Nephron (organoid): ENCODE measurements around the gene RASA3.
A peak's percentile ranks its signal among the peaks of the same experiment; 100 is the strongest.

ENCODE experiments used
- H3K27ac Mint-ChIP-seq, 3 experiments: 2 replicates each; pipeline ENCODE4 v1.8.0; 2020; ENCODE audit warnings: mixed read lengths in 3 of 3, mild to moderate bottlenecking in 2 of 3, moderate library complexity in 1 of 3
- H3K27me3 Mint-ChIP-seq: 2 replicates; pipeline ENCODE4 v1.8.0; 2021; ENCODE audit warnings: low read depth, mild to moderate bottlenecking, moderate library complexity, mixed read lengths
- H3K36me3 Mint-ChIP-seq: 2 replicates; pipeline ENCODE4 v1.8.0; 2020; ENCODE audit warnings: low read depth, mixed read lengths
- H3K4me1 Mint-ChIP-seq: 2 replicates; pipeline ENCODE4 v1.8.0; 2020; ENCODE audit warnings: mixed read lengths
- H3K4me3 Mint-ChIP-seq, 3 experiments: 2 replicates each; pipeline ENCODE4 v1.8.0; 2020; ENCODE audit warnings: mild to moderate bottlenecking in 3 of 3, mixed read lengths in 3 of 3, moderate library complexity in 2 of 3
- H3K9me3 Mint-ChIP-seq: 2 replicates; pipeline ENCODE4 v1.8.0; 2020; ENCODE audit warnings: mixed read lengths
- CTCF ChIP-seq, 3 experiments: fragments of 200-600 bp; sonication (generic); IDR thresholded peaks; one replicate each; pipeline ENCODE4 v1.5.0; 2021; ENCODE audit warnings: antibody characterized with exemption in 3 of 3; ENCODE audit not compliant: unreplicated experiment in 3 of 3

RASA3 gene

GRCh38 chr13:114012141-114012540 is 120.3 kb downstream of the RASA3 start:
- Mint-ChIP-seq H3K4me3 (no peak overlapping the region), H3K36me3 (peaks cover 20% of the 10 kb centered on the region), H3K9me3 (no peaks in the 10 kb centered on the region), H3K4me1 (no peaks in the 10 kb centered on the region), H3K27ac (no peak overlapping the region), H3K27me3 (no peaks in the 10 kb centered on the region)
- TF ChIP-seq CTCF (IDR thresholded peaks at IDR 0.05; ENCODE audit: unreplicated experiment in 3 of 3) = no peak

- Mint-ChIP-seq H3K4me3 (no peak overlapping the region), H3K4me1 (no peaks in the 10 kb centered on the region), H3K27me3 (no peaks in the 10 kb centered on the region), H3K36me3 (peaks cover 20% of the 10 kb centered on the region), H3K9me3 (no peaks in the 10 kb centered on the region), H3K27ac (no peak overlapping the region)
- no peak for TF ChIP-seq CTCF (IDR thresholded peaks at IDR 0.05; ENCODE audit: unreplicated experiment in 3 of 3)
Measured at GRCh38 chr13:114011226-114011625, 121.2 kb downstream of the RASA3 start.

GRCh38 chr13:114010401-114011101 is 121.9 kb downstream of the RASA3 start:
- H3K36me3 Mint-ChIP-seq = peaks cover 19% of the 10 kb centered on the region
- no peak for TF ChIP-seq CTCF (IDR thresholded peaks at IDR 0.05; ENCODE audit: unreplicated experiment in 3 of 3)
- H3K27ac Mint-ChIP-seq = no peak overlapping the region
- H3K4me3 Mint-ChIP-seq = no peak overlapping the region
- no peaks in the 10 kb centered on the region for H3K9me3 Mint-ChIP-seq
- H3K27me3 Mint-ChIP-seq = no peaks in the 10 kb centered on the region
- no peaks in the 10 kb centered on the region for H3K4me1 Mint-ChIP-seq

- H3K27ac Mint-ChIP-seq = no peak overlapping the region
- peaks cover 16% of the 10 kb centered on the region for H3K36me3 Mint-ChIP-seq
- H3K4me3 Mint-ChIP-seq = no peak overlapping the region
- H3K9me3 Mint-ChIP-seq = no peaks in the 10 kb centered on the region
- no peaks in the 10 kb centered on the region for H3K4me1 Mint-ChIP-seq
- no peaks in the 10 kb centered on the region for H3K27me3 Mint-ChIP-seq
- no peak for TF ChIP-seq CTCF (IDR thresholded peaks at IDR 0.05; ENCODE audit: unreplicated experiment in 3 of 3)
Measured at GRCh38 chr13:114009590-114010400, 122.6 kb downstream of the RASA3 start.

GRCh38 chr13:114008964-114009589 is 123.3 kb downstream of the RASA3 start:
- no peak for TF ChIP-seq CTCF (IDR thresholded peaks at IDR 0.05; ENCODE audit: unreplicated experiment in 3 of 3)
- H3K27me3 Mint-ChIP-seq = no peaks in the 10 kb centered on the region
- no peaks in the 10 kb centered on the region for H3K9me3 Mint-ChIP-seq
- H3K4me3 Mint-ChIP-seq = no peak overlapping the region
- peaks cover 16% of the 10 kb centered on the region for H3K36me3 Mint-ChIP-seq
- peak overlapping the region in 1 of 3 experiments; percentile 40 for H3K27ac Mint-ChIP-seq
- no peaks in the 10 kb centered on the region for H3K4me1 Mint-ChIP-seq
